K562 (cell line): ENCODE results near the gene SMOC2.

ENCODE experiments used
- CTCF ChIP-seq, 3 experiments: IDR thresholded peaks in 2 of 3; conservative IDR thresholded peaks in 1 of 3; 2 replicates each; pipeline ENCODE4 v1.5.1; 2011 to 2012; ENCODE audit warnings: low read length in 3 of 3, mild to moderate bottlenecking in 3 of 3, control low read depth in 2 of 3, improper control_type of control experiment in 1 of 3, inconsistent platforms in 1 of 3, low read depth in 1 of 3, mixed read lengths in 1 of 3, moderate library complexity in 1 of 3; ENCODE audit not compliant: insufficient read depth in 2 of 3
- GABPA ChIP-seq: fragments of 200-800 bp; sonication (Bioruptor generic); conservative IDR thresholded peaks from 2 replicates; pipeline ENCODE4 v1.6.1; 2016; ENCODE audit warnings: low read depth, missing genetic modification characterization, missing compliant biosample characterization
- GTF2F1 ChIP-seq: IDR thresholded peaks from 2 replicates; pipeline ENCODE4 v1.6.1; 2011; ENCODE audit warnings: low read depth, low read length, improper control_type of control experiment
- KLF6 ChIP-seq: fragments of 250-450 bp; sonication (Bioruptor Pico); IDR thresholded peaks from 2 replicates; pipeline ENCODE4 v1.4.0; 2020; ENCODE audit warnings: mild to moderate bottlenecking, moderate library complexity, borderline replicate concordance
- MAFK ChIP-seq: IDR thresholded peaks from 2 replicates; pipeline ENCODE4 v1.6.1; 2011; ENCODE audit warnings: low read length, improper control_type of control experiment
- POLR2AphosphoS2 ChIP-seq: IDR thresholded peaks from 2 replicates; pipeline ENCODE4 v1.6.1; 2012; ENCODE audit warnings: low read length, improper control_type of control experiment
- USF2 ChIP-seq: sonication (generic); formaldehyde crosslinking; IDR thresholded peaks from 2 replicates; pipeline ENCODE4 v1.5.0; 2020; ENCODE audit warnings: missing genetic modification reagents
- ZNF668 ChIP-seq: fragments of 250-450 bp; sonication (Bioruptor Pico); IDR thresholded peaks from 2 replicates; pipeline ENCODE4 v1.8.0; 2022; ENCODE audit warnings: mild to moderate bottlenecking, inconsistent platforms

- no peak for TF ChIP-seq MAFK
- TF ChIP-seq POLR2AphosphoS2: no peak
- TF ChIP-seq KLF6 (CRISPR knock-in tag): no peak
- no peak for TF ChIP-seq CTCF (IDR thresholded peaks at IDR 0.05 in 2 of 3, conservative IDR thresholded peaks at IDR 0.05 in 1 of 3; ENCODE audit: insufficient read depth in 2 of 3, low read depth in 1 of 3, low read length in 3 of 3)
- no peak for TF ChIP-seq GABPA (tag)
- TF ChIP-seq ZNF668 (CRISPR knock-in tag): no peak
- no peak for TF ChIP-seq GTF2F1
- TF ChIP-seq USF2 (CRISPR knock-in tag): no peak
Measured at GRCh38 chr6:168433898-168434297, 7.1 kb upstream of the SMOC2 start.
